IMR-90 (cell line): ENCODE data around the gene CCSER1. TPM values are rescaled to one million over a fixed set of nuclear protein-coding genes. Genes with fewer than 3 reads are reported as not detected.

ENCODE experiments used
- ATAC-seq: fragments of 200-7000 bp; cut with Tn5 transposase; 2 replicates; pipeline ENCODE4 v1.9.1; 2020; ENCODE audit warnings: low read depth, mild to moderate bottlenecking, moderate library complexity
- BruUV-seq: library from RNA; stranded (reverse); fragments of 400-500 nt; replicated peaks from 2 replicates; lab custom pipeline; 2021; lab: Mats Ljungman, UMichigan
- CTCF ChIA-PET: fragments of 300-600 bp; formaldehyde crosslinking; extraction: SDS; loops from one replicate; lab custom pipeline; 2021; ENCODE audit warnings: antibody characterized with exemption; lab: Yijun Ruan, JAX
- POLR2A ChIA-PET: fragments of 300-600 bp; sonication (Branson Sonifier 250); formaldehyde crosslinking; loops from one replicate; lab custom pipeline; 2022; ENCODE audit warnings: antibody characterized with exemption; ENCODE audit not compliant: unreplicated experiment; lab: Charles Lee
- DNase-seq: peaks from one replicate; pipeline ENCODE4 v3.0.0; 2013
- H2AFZ ChIP-seq: replicated peaks from 2 replicates; pipeline ENCODE3; 2013; ENCODE audit warnings: low read length, mild to moderate bottlenecking; ENCODE audit not compliant: poor library complexity
- H2AK5ac ChIP-seq: 2 replicates; pipeline ENCODE4 v1.6.1; 2013; ENCODE audit warnings: low read depth, low read length, inconsistent platforms
- H2AK9ac ChIP-seq: replicated peaks from 2 replicates; pipeline ENCODE3; 2013; ENCODE audit warnings: mild to moderate bottlenecking, low read depth, low read length, moderate library complexity; ENCODE audit not compliant: poor library complexity
- H2BK120ac ChIP-seq: 2 replicates; pipeline ENCODE4 v1.6.1; 2013; ENCODE audit warnings: low read depth, low read length, inconsistent platforms
- H2BK15ac ChIP-seq: 3 replicates; pipeline ENCODE4 v1.6.1; 2013; ENCODE audit warnings: low read depth, low read length, inconsistent platforms
- H2BK20ac ChIP-seq: 2 replicates; pipeline ENCODE4 v1.6.1; 2013; ENCODE audit warnings: low read depth, mild to moderate bottlenecking, inconsistent platforms, low read length, moderate library complexity
- H2BK5ac ChIP-seq: 2 replicates; pipeline ENCODE4 v1.6.1; 2013; ENCODE audit warnings: mild to moderate bottlenecking, low read depth, low read length, inconsistent platforms; ENCODE audit not compliant: poor library complexity, severe bottlenecking
- H3K14ac ChIP-seq: replicated peaks from 2 replicates; pipeline ENCODE4 v1.6.1; 2013; ENCODE audit warnings: low read depth, low read length, inconsistent platforms
- H3K18ac ChIP-seq: 2 replicates; pipeline ENCODE4 v1.6.1; 2013; ENCODE audit warnings: low read depth, low read length, control low read depth
- H3K23ac ChIP-seq: 2 replicates; pipeline ENCODE4 v1.6.1; 2013; ENCODE audit warnings: low read depth, low read length, inconsistent platforms
- H3K27ac ChIP-seq: 2 replicates; pipeline ENCODE4 v1.5.1; 2013; ENCODE audit warnings: mild to moderate bottlenecking, control low read depth, low read length; ENCODE audit not compliant: insufficient read depth
- H3K27me3 ChIP-seq: 2 replicates; pipeline ENCODE4 v1.6.1; 2013; ENCODE audit warnings: low read length; ENCODE audit not compliant: control insufficient read depth, insufficient read depth
- H3K36me3 ChIP-seq: 2 replicates; pipeline ENCODE4 v1.6.1; 2013; ENCODE audit warnings: low read length, mixed read lengths; ENCODE audit not compliant: control insufficient read depth, insufficient read depth
- H3K4ac ChIP-seq: 2 replicates; pipeline ENCODE4 v1.6.1; 2013; ENCODE audit warnings: low read depth, low read length, inconsistent platforms
- H3K4me1 ChIP-seq: 2 replicates; pipeline ENCODE4 v1.6.1; 2013; ENCODE audit warnings: low read length, mixed read lengths; ENCODE audit not compliant: control insufficient read depth, insufficient read depth
- H3K4me2 ChIP-seq: 2 replicates; pipeline ENCODE4 v1.6.1; 2013; ENCODE audit warnings: low read depth, mild to moderate bottlenecking, control low read depth, low read length, moderate library complexity
- H3K4me3 ChIP-seq: 2 replicates; pipeline ENCODE4 v1.5.1; 2013; ENCODE audit warnings: low read depth, mild to moderate bottlenecking, control low read depth, low read length, moderate library complexity; ENCODE audit not compliant: insufficient read depth
- H3K56ac ChIP-seq: 2 replicates; pipeline ENCODE4 v1.6.1; 2013; ENCODE audit warnings: low read length, inconsistent platforms; ENCODE audit not compliant: insufficient read depth; ENCODE audit errors: extremely low read depth
- H3K79me1 ChIP-seq, 2 experiments: 2 replicates each; pipeline ENCODE4 v1.6.1; 2013; ENCODE audit warnings: low read length in 2 of 2, inconsistent platforms in 1 of 2, low read depth in 1 of 2
- H3K9ac ChIP-seq: 2 replicates; pipeline ENCODE4 v1.6.1; 2013; ENCODE audit warnings: low read depth, low read length, control low read depth
- H3K9me1 ChIP-seq: 2 replicates; pipeline ENCODE4 v1.6.1; 2013; ENCODE audit warnings: low read length, inconsistent platforms; ENCODE audit not compliant: insufficient read depth
- H3K9me3 ChIP-seq: 2 replicates; pipeline ENCODE4 v1.6.1; 2013; ENCODE audit warnings: low read length; ENCODE audit not compliant: control insufficient read depth, insufficient read depth
- H4K20me1 ChIP-seq: 2 replicates; pipeline ENCODE4 v1.6.1; 2013; ENCODE audit warnings: low read length, inconsistent platforms; ENCODE audit not compliant: insufficient read depth
- H4K5ac ChIP-seq: 2 replicates; pipeline ENCODE4 v1.6.1; 2013; ENCODE audit warnings: mild to moderate bottlenecking, low read depth, low read length, control low read depth
- H4K8ac ChIP-seq, 2 experiments: 2 replicates each; pipeline ENCODE4 v1.6.1; 2013; ENCODE audit warnings: low read depth in 2 of 2, low read length in 2 of 2, control low read depth in 1 of 2, inconsistent platforms in 1 of 2
- H4K91ac ChIP-seq: 2 replicates; pipeline ENCODE4 v1.6.1; 2013; ENCODE audit warnings: low read depth, low read length, inconsistent platforms; ENCODE audit not compliant: insufficient read depth
- BHLHE40 ChIP-seq: fragments of 150-350 bp; IDR thresholded peaks from 2 replicates; pipeline ENCODE4 v1.6.1; 2016; ENCODE audit warnings: mild to moderate bottlenecking, low read depth, low read length
- MAZ ChIP-seq: IDR thresholded peaks from 2 replicates; pipeline ENCODE4 v1.6.1; 2012; ENCODE audit warnings: low read depth, mild to moderate bottlenecking, low read length, improper control_type of control experiment, moderate library complexity, borderline replicate concordance
- MXI1 ChIP-seq: IDR thresholded peaks from 2 replicates; pipeline ENCODE4 v1.6.1; 2012; ENCODE audit warnings: low read depth, mild to moderate bottlenecking, low read length, moderate library complexity, borderline replicate concordance
- NFE2L2 ChIP-seq: fragments of 150-350 bp; IDR thresholded peaks from 2 replicates; pipeline ENCODE4 v1.6.1; 2016; ENCODE audit warnings: low read depth, mild to moderate bottlenecking, low read length
- POLR2A ChIP-seq: IDR thresholded peaks from 2 replicates; pipeline ENCODE4 v1.6.1; 2012; ENCODE audit warnings: mild to moderate bottlenecking, low read depth, low read length
- RFX5 ChIP-seq: IDR thresholded peaks from 2 replicates; pipeline ENCODE4 v1.8.0; 2012; ENCODE audit warnings: low read depth, mild to moderate bottlenecking, low read length, moderate library complexity
- USF2 ChIP-seq: fragments of 150-350 bp; IDR thresholded peaks from 2 replicates; pipeline ENCODE4 v1.6.1; 2017; ENCODE audit warnings: mild to moderate bottlenecking, antibody characterized with exemption, low read length, low read depth
- WGBS, 2 experiments: methylation state at CpG; one replicate each; pipeline versions ENCODE4 v1.1.5 to v1.1.7; 2013; ENCODE audit warnings: missing lambda C conversion rate in 2 of 2; ENCODE audit not compliant: insufficient read length in 1 of 2; ENCODE audit errors: extremely low coverage in 2 of 2; 5-methylcytosine and 5-hydroxymethylcytosine counted together
- dilution Hi-C: fragments of 300-500 bp; cut with HindIII; formaldehyde crosslinking; loops from one replicate; pipeline ENCODE4 v1.14.3; 2018; ENCODE audit warnings: low sequenced_read_pairs; ENCODE audit not compliant: unreplicated experiment
- in situ Hi-C: fragments of 300-500 bp; cut with MboI; formaldehyde crosslinking; loops from 3 replicates; pipeline ENCODE4 v1.14.3; 2019; ENCODE audit warnings: low sequenced_read_pairs, inconsistent platforms, mixed read lengths
- intact Hi-C: fragments of 100-400 bp; cut with micrococcal nuclease; formaldehyde crosslinking; loops from 2 replicates; pipeline ENCODE4 v1.10.0; 2022
- polyA plus RNA-seq, 3 experiments: library from polyadenylated mRNA; depleted of rRNA; stranded (reverse); fragments of >200 nt; gene quantifications; 2 replicates each; pipeline ENCODE4 v1.2.3, GENCODE V29; 2012; ENCODE audit warnings: low replicate concordance in 1 of 3
- total RNA-seq: library from RNA; depleted of rRNA; stranded (reverse); fragments of >200 nt; gene quantifications from 2 replicates; pipeline ENCODE4 v1.2.3, GENCODE V29; 2012

The CCSER1 gene
- total and polyA plus RNA-seq, 2 of the 4 experiments (the other 2 are of a cell fraction): not detected

GRCh38 chr4:90299373-90299772, 172.2 kb downstream of the CCSER1 start:
- Histone ChIP-seq H3K36me3 (no peaks in the 10 kb centered on the region), H2AK5ac (no peak overlapping the region), H2BK20ac (no peak overlapping the region), H3K79me1 (no peaks in the 10 kb centered on the region), H3K4ac (no peak overlapping the region), H3K18ac (no peak overlapping the region), H3K4me1 (no peaks in the 10 kb centered on the region), H4K5ac (no peak overlapping the region), H2BK5ac (no peak overlapping the region), H3K9me3 (no peaks in the 10 kb centered on the region), H3K9me1 (no peaks in the 10 kb centered on the region), H4K20me1 (no peaks in the 10 kb centered on the region), H3K23ac (no peak overlapping the region), H3K56ac (no peak overlapping the region), H4K91ac (no peak overlapping the region), H3K9ac (no peak overlapping the region), H3K27ac (no peak overlapping the region), H4K8ac (no peak overlapping the region), H2BK120ac (no peak overlapping the region), H3K4me3 (no peak overlapping the region), H2BK15ac (no peak overlapping the region), H3K27me3 (no peaks in the 10 kb centered on the region), H2AFZ (no peak overlapping the region), H3K14ac (no peak overlapping the region), H3K4me2 (no peak overlapping the region), H2AK9ac (no peak overlapping the region)
- dilution Hi-C loops: no loop called here
- TF ChIP-seq RFX5 (no peak), MXI1 (no peak), POLR2A (no peak), BHLHE40 (no peak), NFE2L2 (no peak), USF2 (no peak), MAZ (no peak)
- DNase-seq (no peak), ATAC-seq (no peak)
- in situ Hi-C loops: loop anchor here (25.0 kb wide), 1 partner anchor 287 kb away; no protein-coding TSS in a partner anchor
- ChIA-PET CTCF (no interaction called here), POLR2A (no interaction called here)
- BruUV-seq: no TSS peak
- intact Hi-C loops: no loop called here
- WGBS, 2 experiments: no CpG with 5 or more reads among the region's 1 CpG
